HG03520 (cell line): ENCODE data around the gene CSHL1.
"Not testable (repeated sequence)": the region's sequence is repeated elsewhere in the genome, so short reads cannot be mapped to it uniquely, and the experiment has no call there.

Source experiments
- ATAC-seq: cut with Tn5 transposase; IDR thresholded peaks from one replicate; pipeline ENCODE4 v1.9.1; 2021; ENCODE audit warnings: mild to moderate bottlenecking, moderate library complexity; ENCODE audit not compliant: unreplicated experiment

Gene CSHL1

DNA sequence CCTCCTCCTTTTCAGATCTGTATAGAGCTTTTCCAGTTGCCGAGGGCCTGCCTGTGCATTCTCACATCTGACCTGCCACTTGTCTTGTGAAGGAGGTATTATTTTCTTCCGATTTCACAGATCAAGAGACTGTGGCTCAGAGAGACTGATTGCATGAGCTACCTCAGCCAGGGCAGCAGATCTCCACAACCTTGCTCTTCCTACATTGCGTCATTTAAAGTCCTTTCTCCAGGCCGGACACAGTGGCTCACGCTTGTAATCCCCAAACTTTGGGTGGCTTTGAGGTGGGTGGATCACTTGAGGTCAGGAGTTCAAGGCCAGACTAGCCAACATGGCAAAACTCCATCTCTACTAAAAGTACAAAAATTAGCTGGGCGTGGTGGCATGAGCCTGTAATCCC lies 9.0 kb upstream of the CSHL1 start:
- not testable (repeated sequence) for ATAC-seq

DNA sequence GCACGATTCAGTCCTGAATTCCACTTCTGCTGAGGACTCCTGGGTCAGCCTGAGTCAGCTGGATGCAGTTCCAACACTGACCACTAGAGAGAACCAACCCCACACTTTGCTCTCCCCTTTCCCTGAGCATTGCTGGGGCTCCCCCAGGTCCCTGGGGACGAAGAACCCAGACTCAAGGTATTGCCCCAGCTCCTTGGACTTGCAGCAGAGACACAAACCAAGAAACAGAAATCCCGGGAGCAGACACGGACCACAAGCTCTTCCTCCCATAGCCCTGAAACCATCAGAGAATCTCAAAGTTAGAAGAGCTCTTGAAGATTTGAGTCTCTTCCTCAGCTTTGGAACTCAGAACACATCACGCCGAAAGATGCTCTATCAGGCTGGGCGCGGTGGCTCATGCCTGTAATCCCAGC lies 8.3 kb upstream of the CSHL1 start:
- peak; percentile 59 for ATAC-seq

DNA sequence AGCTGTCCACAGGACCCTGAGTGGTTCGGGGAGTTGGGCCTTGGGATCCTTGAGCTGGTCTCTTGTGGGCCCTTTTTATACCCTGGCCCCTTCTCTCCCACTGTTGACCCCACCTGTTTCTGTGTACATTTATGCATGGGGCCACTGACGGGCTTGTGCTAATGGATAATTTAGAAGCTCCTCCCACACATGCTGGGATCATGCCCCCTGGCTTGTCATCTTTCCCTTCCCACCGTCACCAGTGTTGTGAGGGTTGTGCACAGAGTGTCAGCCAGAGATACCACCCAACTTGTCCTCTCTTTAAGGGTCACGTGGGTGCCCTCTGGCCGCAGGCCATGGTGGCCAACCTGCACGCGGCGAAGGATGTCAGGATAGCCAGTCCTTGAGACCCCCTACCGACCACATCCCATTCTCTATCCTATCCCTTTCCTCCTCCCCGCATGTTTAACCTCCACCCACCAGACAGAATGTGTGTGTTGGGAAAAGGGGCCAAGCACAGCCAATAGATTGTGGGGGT lies 7.8 kb upstream of the CSHL1 start, which contains the start of gene GH1:
Gene GH1 (minus strand): TSS at position 51 of the 517 bp plus-strand sequence. CDS start 63 bp downstream, outside the sequence.
- ATAC-seq: not testable (repeated sequence)

DNA sequence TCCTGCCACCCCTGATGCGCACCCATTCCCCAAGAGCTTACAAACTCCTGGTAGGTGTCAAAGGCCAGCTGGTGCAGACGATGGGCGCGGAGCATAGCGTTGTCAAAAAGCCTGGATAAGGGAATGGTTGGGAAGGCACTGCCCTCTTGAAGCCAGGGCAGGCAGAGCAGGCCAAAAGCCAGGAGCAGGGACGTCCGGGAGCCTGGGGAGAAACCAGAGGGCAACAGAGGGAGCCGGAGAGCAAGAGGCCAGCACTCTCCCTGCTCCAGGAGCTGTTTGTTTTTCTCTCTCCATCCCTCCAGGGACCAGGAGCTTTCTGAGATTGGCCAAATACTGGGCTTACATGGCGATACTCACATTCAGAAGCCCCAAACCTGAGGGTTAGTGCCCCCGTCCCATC lies 7.2 kb upstream of the CSHL1 start:
- no peak for ATAC-seq

DNA sequence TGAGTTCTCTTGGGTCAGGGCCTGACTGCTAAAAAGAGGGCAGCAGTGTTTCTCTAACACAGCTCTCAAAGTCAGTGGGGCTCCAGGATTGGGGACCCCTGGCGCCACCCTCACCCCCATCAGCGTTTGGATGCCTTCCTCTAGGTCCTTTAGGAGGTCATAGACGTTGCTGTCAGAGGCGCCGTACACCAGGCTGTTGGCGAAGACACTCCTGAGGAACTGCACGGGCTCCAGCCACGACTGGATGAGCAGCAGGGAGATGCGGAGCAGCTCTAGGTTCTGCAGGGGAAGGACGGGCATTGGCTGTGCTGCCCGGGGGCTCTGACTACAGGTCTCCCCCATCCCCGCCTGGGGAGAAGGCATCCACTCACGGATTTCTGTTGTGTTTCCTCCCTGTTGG lies 6.6 kb upstream of the CSHL1 start:
- ATAC-seq: no peak

DNA sequence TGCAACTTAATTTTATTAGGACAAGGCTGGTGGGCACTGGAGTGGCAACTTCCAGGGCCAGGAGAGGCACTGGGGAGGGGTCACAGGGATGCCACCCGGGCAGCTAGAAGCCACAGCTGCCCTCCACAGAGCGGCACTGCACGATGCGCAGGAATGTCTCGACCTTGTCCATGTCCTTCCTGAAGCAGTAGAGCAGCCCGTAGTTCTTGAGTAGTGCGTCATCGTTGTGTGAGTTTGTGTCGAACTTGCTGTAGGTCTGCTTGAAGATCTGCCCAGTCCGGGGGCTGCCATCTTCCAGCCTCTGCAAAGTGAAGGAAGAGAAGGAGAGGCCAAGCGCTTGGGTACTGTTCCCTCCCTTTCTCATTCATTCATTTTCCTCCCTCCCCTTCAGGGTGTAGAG lies 6.1 kb upstream of the CSHL1 start:
- ATAC-seq: not testable (repeated sequence)

DNA sequence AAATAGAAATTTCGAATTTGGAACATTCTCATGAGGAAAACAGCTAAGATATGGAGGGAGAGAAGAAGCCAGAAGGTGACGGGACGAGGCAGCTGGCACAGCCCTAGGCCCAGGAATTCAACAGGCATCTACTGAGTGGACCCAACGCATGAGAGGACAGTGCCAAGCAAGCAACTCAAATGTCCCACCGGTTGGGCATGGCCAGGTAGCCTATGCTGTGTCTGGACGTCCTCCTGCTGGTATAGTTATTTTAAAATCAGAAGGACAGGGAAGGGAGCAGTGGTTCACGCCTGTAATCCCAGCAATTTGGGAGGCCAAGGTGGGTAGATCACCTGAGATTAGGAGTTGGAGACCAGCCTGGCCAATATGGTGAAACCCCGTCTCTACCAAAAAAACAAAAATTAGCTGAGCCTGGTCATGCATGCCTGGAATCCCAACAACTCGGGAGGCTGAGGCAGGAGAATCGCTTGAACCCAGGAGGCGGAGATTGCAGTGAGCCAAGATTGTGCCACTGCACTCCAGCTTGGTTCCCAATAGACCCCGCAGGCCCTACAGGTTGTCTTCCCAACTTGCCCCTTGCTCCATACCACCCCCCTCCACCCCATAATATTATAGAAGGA lies 5.6 kb upstream of the CSHL1 start:
- ATAC-seq: no peak

DNA sequence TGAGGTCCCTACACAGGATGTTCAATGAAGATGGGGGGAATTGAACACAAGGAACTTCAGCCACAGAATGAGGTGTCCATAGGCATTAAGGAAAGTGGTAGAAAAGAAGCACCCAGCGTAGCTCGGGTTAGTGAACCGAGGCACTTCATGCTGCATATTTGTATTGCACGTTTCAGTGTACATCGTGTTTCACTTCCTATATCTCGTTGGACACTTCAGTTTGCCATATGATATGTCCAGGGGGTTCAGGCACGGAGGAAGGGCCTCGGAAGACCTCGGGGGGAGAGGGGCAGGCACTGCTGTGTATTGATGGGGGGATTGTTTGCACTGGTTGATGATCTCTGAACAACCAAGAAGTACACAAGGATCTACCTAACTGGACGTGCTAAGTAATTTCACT lies 4.7 kb upstream of the CSHL1 start:
- not testable (repeated sequence) for ATAC-seq

DNA sequence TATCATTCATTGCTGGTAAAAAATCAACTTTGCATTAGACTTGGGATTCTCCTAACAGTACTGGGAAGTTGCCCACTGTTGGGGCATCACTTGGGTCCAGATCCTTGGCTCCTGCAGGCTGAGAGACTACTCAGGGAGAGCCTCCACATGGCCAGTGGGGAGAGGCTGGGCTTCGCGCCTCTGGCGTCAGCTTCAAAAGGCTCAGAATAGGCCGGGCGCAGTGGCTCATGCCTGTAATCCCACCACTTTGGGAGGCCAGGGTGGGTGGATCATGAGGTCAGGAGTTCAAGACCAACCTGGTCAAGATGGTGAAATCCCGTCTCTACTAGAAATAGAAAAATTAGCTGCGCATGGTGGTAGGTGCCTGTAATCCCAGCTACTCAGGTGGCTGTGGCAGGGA lies 3.4 kb upstream of the CSHL1 start:
- ATAC-seq: no peak

DNA sequence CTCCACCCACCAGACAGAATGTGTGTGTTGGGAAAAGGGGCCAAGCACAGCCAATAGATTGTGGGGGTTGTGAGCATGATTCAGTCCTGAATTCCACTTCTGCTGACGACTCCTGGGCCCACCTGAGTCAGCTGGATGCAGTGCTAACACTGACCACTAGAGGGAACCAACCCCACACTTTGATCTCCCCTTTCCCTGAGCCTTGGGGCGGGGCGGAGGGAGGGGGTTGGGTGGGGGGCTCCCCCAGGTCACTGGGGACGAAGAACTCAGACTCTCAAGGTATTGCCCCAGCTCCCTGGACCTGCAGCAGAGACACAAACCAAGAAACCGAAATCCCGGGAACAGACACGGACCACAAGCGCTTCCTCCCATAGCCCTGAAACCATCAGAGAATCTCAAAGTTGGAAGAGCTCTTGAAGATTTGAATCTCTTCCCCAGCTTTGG lies 621 bp upstream of the CSHL1 start:
- ATAC-seq: no peak

DNA sequence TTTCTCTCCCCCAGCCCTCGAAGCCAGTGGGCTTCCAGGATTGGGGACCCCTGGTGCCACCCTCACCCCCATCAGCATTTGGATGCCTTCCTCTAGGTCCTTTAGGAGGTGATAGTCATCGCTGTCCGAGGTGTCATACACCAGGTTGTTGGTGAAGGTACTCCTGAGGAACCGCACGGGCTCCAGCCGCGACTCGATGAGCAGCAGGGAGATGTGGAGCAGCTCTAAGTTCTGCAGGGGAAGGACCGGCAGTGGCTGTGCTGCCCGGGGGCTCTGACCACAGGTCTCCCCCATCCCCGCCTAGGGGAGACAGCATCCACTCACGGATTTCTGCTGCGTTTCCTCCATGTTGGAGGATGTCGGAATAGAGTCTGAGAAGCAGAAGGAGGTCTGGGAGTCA lies 962 bp downstream of the CSHL1 start:
- no peak for ATAC-seq

DNA sequence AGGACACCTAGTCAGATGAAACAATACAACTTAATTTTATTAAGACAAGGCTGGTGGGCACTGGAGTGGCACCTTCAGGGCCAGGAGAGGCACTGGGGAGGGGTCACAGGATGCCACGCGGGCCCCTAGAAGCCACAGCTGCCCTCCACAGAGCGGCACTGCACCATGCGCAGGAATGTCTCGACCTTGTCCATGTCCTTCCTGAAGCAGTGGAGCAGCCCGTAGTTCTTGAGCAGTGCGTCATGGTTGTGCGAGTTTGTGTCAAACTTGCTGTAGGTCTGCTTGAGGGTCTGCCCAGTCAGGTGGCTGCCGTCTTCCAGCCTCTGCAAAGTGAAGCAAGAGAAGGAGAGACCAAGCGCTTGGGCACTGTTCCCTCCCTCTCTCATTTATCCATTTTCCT lies 1.5 kb downstream of the CSHL1 start:
- not testable (repeated sequence) for ATAC-seq

DNA sequence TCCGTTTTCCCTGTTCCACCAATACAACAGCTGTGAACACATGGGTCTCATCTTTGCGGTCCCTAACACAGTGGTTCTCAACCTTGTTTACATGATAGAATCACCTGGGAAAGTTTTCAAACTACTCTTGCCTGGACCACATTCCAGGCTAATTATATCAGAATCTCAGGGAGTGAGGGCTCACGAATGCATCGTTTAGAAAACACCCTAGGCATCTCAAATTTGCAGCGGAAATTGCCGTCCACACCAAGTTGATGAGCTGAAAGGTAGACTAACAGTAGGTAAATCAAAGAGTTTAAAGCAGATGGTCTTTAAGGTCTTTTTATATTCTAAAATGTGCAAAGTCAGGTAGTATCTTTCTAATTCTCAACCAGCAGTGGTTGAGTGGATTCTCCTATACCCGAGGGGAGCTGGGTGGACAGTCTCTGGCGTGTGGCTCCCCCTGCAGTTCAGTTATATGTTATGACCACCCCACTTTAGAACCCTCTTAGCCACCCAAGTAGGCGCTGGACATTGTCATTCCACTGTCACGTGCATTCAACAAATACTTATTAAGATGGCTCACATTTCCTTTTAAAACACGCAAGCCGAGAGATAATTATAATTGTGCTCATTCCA lies 3.8 kb downstream of the CSHL1 start:
- ATAC-seq: not testable (repeated sequence)

DNA sequence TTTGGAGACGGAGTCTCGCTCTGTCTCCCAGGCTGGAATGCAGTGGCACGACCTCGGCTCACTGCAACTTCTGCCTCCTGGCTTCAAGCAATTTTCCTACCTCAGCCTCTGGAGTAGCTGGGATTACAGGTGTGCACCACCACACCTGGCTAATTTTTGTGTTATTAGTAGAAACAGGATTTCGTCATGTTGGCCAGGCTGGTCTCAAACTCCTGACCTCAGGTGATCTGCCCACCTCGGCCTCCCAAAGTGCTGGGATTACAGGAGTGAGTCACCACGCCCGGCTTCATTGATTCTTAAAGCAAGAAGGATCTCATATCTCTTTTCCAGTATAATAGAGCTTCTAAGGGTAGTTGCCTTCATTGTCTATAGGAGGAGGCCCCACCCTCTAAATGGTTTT lies 6.3 kb downstream of the CSHL1 start:
- not testable (repeated sequence) for ATAC-seq

DNA sequence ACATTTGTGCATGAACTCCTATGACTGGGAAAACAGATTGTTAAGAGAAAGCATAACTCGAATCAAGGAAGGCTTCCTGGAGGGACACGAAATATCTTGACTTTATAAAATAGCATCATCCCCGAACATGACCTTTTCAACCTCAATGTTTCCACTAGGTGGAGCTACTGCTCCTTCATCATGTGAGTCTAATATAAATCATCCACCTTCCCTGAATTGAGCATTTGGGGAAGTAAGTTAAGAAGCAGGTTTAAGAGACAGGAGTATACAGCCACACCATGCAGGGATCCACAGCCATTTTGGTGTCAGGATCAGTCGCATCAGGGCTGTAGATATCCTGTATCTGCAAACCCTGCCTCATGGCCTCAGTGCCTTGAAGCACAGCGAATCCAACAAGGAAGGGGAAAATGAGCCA lies 7.3 kb downstream of the CSHL1 start:
- ATAC-seq: not testable (repeated sequence)

DNA sequence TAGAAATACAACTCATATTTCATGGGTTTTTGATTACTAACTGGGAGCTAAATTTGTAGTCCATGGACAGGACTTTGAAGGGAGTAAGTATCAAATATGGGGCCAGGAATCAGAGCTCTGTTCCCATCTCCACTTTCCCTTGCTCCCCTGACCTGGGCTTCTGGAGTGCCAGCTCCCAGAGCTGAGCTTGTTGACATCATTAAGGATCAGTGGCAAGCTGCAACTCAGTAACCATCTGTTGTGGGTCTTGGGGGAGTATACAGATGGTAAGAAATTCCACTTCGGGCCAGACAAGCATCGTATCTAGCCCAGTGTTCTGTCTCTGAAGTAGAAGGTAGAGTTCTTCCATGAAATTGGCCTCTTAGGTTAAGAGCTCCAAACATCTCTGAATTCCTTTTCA lies 9.1 kb downstream of the CSHL1 start:
- ATAC-seq: not testable (repeated sequence)

DNA sequence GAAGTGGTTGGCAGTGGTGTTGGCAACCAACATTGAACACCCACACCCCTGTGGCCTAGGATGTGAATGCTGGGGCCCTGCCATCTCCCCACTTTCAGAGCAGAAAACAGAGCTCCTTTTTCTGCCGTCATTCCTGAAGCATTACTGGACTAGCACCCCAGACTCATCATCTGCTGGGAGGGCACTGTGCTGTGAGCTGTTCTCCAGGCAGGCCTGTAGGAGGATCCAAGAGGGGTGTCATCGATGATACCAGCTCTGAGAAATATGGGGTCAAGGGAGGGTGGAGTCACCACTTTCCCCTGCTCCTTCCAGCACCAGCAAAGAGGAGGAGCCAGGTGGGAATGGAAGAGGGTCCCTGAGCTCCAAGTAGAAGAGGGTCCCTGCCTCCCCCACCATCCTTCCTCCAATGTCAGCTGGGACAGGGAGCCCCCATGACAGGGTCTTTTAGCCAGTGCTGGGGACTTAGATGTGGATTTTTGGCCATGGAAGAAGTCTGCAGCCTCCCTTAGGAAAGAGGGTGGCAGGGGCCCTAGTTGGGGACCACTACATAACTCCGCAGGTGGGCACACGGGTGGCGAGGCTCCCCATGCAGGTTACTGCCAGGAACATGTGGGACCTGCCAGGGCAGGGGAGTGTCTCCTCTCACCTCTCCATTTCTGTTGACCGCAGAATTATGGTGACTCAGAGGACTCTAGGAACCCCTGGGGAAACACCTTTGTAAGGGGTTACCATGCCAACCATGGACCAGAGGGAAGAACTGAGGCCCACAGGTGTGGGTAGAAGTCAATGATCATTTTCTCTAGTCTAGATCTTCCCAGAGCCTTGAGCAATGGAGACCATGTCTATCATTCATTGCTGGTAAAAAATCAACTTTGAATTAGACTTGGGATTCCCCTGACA lies 11.9 kb downstream of the CSHL1 start:
- ATAC-seq: not testable (repeated sequence)

DNA sequence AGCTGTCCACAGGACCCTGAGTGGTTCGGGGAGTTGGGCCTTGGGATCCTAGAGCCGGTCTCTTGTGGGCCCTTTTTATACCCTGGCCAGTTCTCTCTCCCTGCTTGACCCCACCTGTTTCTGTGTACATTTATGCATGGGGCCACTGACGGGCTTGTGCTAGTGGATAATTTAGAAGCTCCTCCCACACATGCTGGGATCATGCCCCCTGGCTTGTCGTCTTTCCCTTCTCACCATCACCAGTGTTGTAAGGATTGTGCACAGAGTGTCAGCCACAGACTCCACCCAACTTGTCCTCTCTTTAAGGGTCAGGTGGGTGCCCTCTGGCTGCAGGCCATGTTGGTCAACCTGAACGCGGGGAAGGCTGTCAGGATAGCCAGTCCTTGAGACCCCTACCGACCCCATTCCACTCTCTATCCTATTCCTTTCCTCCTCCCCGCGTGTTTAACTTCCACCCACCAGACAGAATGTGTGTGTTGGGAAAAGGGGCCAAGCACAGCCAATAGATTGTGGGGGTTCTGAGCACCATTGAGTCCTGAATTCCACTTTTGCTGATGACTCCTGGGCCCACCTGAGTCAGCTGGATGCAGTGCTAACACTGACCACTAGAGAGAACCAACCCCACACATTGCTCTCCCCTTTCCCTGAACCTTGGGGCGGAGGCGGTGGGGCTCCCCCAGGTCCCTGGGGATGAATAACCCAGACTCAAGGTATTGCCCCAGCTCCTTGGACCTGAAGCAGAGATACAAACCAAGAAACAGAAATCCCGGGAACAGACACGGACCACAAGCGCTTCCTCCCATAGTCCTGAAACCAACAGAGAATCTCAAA lies 14.3 kb downstream of the CSHL1 start, which contains the start of gene CSH1:
Gene CSH1 (minus strand): TSS at position 51 of the 831 bp plus-strand sequence. CDS start 63 bp downstream, outside the sequence.
- not testable (repeated sequence) for ATAC-seq

DNA sequence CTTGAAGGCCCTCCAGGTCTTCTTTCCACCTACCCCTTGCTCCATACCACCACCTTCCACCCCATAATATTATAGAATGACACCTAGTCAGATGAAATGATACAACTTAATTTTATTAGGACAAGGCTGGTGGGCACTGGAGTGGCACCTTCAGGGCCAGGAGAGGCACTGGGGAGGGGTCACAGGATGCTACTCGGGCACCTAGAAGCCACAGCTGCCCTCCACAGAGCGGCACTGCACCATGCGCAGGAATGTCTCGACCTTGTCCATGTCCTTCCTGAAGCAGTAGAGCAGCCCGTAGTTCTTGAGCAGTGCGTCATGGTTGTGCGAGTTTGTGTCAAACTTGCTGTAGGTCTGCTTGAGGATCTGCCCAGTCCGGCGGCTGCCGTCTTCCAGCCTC lies 16.2 kb downstream of the CSHL1 start:
- not testable (repeated sequence) for ATAC-seq

DNA sequence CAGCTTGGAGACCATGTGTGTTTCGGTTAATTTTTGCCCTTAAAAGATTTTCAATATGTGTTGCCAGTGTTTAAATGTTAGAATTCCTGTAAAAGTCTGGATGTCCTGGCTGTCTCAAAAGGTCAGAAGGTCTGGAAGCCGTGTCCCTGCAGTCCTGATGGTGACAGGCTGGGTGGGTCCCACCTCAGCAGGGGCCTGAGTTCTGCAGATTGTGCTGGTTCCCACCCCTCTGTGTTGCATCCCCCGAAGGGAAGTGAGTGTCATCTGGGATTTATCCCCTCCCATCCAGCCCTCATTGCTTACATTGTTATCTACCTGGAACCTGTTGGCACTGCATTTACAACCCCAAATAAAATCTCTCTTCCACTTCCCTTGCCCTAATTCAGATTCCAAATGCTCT lies 17.0 kb downstream of the CSHL1 start:
- ATAC-seq: not testable (repeated sequence)
